ENCODE data around the gene LIPC. TPM values are rescaled to one million over a fixed set of nuclear protein-coding genes. Genes with fewer than 3 reads are reported as not detected.

LIPC gene
- total RNA-seq, 1 donor from 2014 or later: not detected

GRCh38 chr15:58604455-58604923 is 172.7 kb downstream of the LIPC start:
- Mint-ChIP-seq H3K27ac (ENCODE audit: unreplicated experiment) (no peak overlapping the region), H3K4me3 (ENCODE audit: unreplicated experiment) (no peak overlapping the region), H3K27me3 (ENCODE audit: unreplicated experiment) (no peaks in the 10 kb centered on the region), H3K9me3 (ENCODE audit: unreplicated experiment) (no peaks in the 10 kb centered on the region), H3K36me3 (ENCODE audit: unreplicated experiment) (peaks cover 42% of the 10 kb centered on the region), H3K4me1 (ENCODE audit: unreplicated experiment) (no peaks in the 10 kb centered on the region)
- DNase-seq (ENCODE audit: extremely low spot score, unreplicated experiment): no peak
- TF ChIP-seq CTCF (IDR thresholded peaks at IDR 0.05): no peak

GRCh38 chr15:58605931-58606530 is 174.2 kb downstream of the LIPC start:
- H3K4me3 Mint-ChIP-seq (ENCODE audit: unreplicated experiment): no peak overlapping the region
- no peak for TF ChIP-seq CTCF (IDR thresholded peaks at IDR 0.05)
- peaks cover 5% of the 10 kb centered on the region for H3K4me1 Mint-ChIP-seq (ENCODE audit: unreplicated experiment)
- peaks cover 52% of the 10 kb centered on the region for H3K36me3 Mint-ChIP-seq (ENCODE audit: unreplicated experiment)
- H3K27ac Mint-ChIP-seq (ENCODE audit: unreplicated experiment): no peak overlapping the region
- no peaks in the 10 kb centered on the region for H3K9me3 Mint-ChIP-seq (ENCODE audit: unreplicated experiment)
- H3K27me3 Mint-ChIP-seq (ENCODE audit: unreplicated experiment): no peaks in the 10 kb centered on the region
- DNase-seq (ENCODE audit: extremely low spot score, unreplicated experiment): no peak

GRCh38 chr15:58606577-58607080 is 174.8 kb downstream of the LIPC start:
- peaks cover 5% of the 10 kb centered on the region for H3K4me1 Mint-ChIP-seq (ENCODE audit: unreplicated experiment)
- DNase-seq (ENCODE audit: extremely low spot score, unreplicated experiment): no peak
- H3K36me3 Mint-ChIP-seq (ENCODE audit: unreplicated experiment): peaks cover 50% of the 10 kb centered on the region
- no peak overlapping the region for H3K4me3 Mint-ChIP-seq (ENCODE audit: unreplicated experiment)
- TF ChIP-seq CTCF (IDR thresholded peaks at IDR 0.05): no peak
- no peaks in the 10 kb centered on the region for H3K9me3 Mint-ChIP-seq (ENCODE audit: unreplicated experiment)
- no peak overlapping the region for H3K27ac Mint-ChIP-seq (ENCODE audit: unreplicated experiment)
- H3K27me3 Mint-ChIP-seq (ENCODE audit: unreplicated experiment): no peaks in the 10 kb centered on the region

GRCh38 chr15:58608129-58608590 is 176.4 kb downstream of the LIPC start:
- Mint-ChIP-seq H3K27me3 (ENCODE audit: unreplicated experiment) (no peaks in the 10 kb centered on the region), H3K9me3 (ENCODE audit: unreplicated experiment) (peaks cover under 1% of the 10 kb centered on the region), H3K27ac (ENCODE audit: unreplicated experiment) (no peak overlapping the region), H3K4me1 (ENCODE audit: unreplicated experiment) (peaks cover 5% of the 10 kb centered on the region), H3K4me3 (ENCODE audit: unreplicated experiment) (no peak overlapping the region), H3K36me3 (ENCODE audit: unreplicated experiment) (peaks cover 43% of the 10 kb centered on the region)
- DNase-seq (ENCODE audit: extremely low spot score, unreplicated experiment): no peak
- no peak for TF ChIP-seq CTCF (IDR thresholded peaks at IDR 0.05)

- H3K27me3 Mint-ChIP-seq (ENCODE audit: unreplicated experiment): no peaks in the 10 kb centered on the region
- no peak for DNase-seq (ENCODE audit: extremely low spot score, unreplicated experiment)
- peaks cover 44% of the 10 kb centered on the region for H3K36me3 Mint-ChIP-seq (ENCODE audit: unreplicated experiment)
- peaks cover 6% of the 10 kb centered on the region for H3K9me3 Mint-ChIP-seq (ENCODE audit: unreplicated experiment)
- H3K27ac Mint-ChIP-seq (ENCODE audit: unreplicated experiment): no peak overlapping the region
- TF ChIP-seq CTCF (IDR thresholded peaks at IDR 0.05): no peak
- no peak overlapping the region for H3K4me3 Mint-ChIP-seq (ENCODE audit: unreplicated experiment)
- peaks cover 5% of the 10 kb centered on the region for H3K4me1 Mint-ChIP-seq (ENCODE audit: unreplicated experiment)
These were observed 176.9 kb downstream of the LIPC start for GRCh38 chr15:58608711-58609110.
